ENCODE data around the gene LTK. TPM values are rescaled to one million over a fixed set of nuclear protein-coding genes. Genes with fewer than 3 reads are reported as not detected.
A peak's percentile ranks its signal among the peaks of the same experiment; 100 is the strongest.

LTK gene
- total RNA-seq, 1 donor from 2014 or later: 15.1 TPM

DNA sequence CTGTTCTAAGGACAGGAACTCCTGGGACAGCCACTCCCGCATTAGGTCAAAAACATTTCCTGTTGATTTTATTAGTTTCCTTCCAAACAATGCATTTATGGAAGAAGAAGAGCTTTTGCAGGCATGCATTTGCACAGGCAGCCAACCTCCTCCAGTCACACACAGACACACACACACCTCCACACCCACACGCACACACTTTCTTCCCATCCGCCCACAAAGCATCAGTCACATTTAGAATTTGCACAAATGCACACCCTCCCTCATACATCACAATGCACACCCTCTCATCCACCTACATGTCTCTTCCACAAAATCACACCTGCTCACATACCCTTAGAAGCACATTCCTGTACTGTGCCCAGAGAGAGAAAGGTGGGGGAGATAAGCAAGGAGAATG is 41.3 kb upstream of the LTK start:
- Histone ChIP-seq H3K36me3 (no peaks in the 10 kb centered on the region), H3K27me3 (no peaks in the 10 kb centered on the region), H3K4me3 (no peak overlapping the region), H3K9me3 (no peaks in the 10 kb centered on the region), H3K4me1 (peaks cover 24% of the 10 kb centered on the region), H3K27ac (peak overlapping the region; percentile 11)
- DNase-seq (no peak), ATAC-seq (no peak)
- intact Hi-C loops (cut with DNase I): no loop called here
- TF ChIP-seq, protein P1, sequence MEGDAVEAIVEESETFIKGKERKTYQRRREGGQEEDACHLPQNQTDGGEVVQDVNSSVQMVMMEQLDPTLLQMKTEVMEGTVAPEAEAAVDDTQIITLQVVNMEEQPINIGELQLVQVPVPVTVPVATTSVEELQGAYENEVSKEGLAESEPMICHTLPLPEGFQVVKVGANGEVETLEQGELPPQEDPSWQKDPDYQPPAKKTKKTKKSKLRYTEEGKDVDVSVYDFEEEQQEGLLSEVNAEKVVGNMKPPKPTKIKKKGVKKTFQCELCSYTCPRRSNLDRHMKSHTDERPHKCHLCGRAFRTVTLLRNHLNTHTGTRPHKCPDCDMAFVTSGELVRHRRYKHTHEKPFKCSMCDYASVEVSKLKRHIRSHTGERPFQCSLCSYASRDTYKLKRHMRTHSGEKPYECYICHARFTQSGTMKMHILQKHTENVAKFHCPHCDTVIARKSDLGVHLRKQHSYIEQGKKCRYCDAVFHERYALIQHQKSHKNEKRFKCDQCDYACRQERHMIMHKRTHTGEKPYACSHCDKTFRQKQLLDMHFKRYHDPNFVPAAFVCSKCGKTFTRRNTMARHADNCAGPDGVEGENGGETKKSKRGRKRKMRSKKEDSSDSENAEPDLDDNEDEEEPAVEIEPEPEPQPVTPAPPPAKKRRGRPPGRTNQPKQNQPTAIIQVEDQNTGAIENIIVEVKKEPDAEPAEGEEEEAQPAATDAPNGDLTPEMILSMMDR (IDR thresholded peaks at IDR 0.05): no peak

DNA sequence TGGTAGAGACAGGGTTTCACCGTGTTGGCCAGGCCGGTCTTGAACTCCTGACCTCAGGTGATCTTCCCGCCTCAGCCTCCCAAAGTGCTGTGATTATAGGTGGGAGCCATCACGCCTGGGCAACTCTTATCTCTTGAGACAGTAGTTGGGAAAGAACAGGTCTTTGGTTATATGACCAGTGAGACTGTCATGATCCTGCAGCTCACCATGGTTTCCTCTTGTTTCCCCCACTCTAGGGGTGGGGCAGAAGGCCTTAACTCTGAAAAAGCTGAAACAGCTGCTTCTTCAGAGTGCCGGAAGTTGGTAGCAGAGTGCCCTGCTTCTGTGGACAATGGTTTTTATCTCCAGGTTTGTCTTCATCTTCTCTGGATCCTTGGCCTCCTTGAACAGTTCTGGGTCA is 40.7 kb upstream of the LTK start:
- no peaks in the 10 kb centered on the region for H3K9me3 ChIP-seq
- no peak overlapping the region for H3K4me3 ChIP-seq
- peaks cover 19% of the 10 kb centered on the region for H3K4me1 ChIP-seq
- ATAC-seq (no peak), DNase-seq (no peak)
- no peaks in the 10 kb centered on the region for H3K27me3 ChIP-seq
- H3K36me3 ChIP-seq: no peaks in the 10 kb centered on the region
- H3K27ac ChIP-seq: peak overlapping the region; percentile 39
- TF ChIP-seq, protein P1 (IDR thresholded peaks at IDR 0.05): no peak
- intact Hi-C loops (cut with DNase I): no loop called here

DNA sequence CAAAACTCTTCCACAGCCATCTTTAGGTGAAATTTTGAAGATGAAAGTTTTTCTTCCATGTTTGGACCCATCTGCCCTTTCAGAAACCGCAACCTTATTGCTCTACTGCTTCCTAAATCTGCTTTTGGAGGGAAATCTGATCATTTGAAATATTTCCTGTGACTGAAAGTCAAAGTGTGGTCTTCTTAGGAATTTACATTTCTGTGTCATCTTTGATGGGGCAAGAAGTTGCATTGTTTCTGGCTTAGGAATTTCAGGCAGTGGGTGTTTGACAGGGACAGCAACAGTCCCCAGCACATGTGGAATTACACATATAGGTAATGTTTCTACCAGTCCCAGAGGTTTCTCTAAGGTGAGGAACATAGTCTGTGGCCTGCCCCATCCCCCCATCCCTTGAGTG is 40.1 kb upstream of the LTK start:
- TF ChIP-seq, protein P1 (IDR thresholded peaks at IDR 0.05): no peak
- H3K36me3 ChIP-seq: no peaks in the 10 kb centered on the region
- no peak for ATAC-seq
- peaks cover 19% of the 10 kb centered on the region for H3K4me1 ChIP-seq
- peak overlapping the region; percentile 39 for H3K27ac ChIP-seq
- no peak for DNase-seq
- no peaks in the 10 kb centered on the region for H3K9me3 ChIP-seq
- intact Hi-C loops (cut with DNase I): no loop called here
- H3K4me3 ChIP-seq: no peak overlapping the region
- H3K27me3 ChIP-seq: no peaks in the 10 kb centered on the region

DNA sequence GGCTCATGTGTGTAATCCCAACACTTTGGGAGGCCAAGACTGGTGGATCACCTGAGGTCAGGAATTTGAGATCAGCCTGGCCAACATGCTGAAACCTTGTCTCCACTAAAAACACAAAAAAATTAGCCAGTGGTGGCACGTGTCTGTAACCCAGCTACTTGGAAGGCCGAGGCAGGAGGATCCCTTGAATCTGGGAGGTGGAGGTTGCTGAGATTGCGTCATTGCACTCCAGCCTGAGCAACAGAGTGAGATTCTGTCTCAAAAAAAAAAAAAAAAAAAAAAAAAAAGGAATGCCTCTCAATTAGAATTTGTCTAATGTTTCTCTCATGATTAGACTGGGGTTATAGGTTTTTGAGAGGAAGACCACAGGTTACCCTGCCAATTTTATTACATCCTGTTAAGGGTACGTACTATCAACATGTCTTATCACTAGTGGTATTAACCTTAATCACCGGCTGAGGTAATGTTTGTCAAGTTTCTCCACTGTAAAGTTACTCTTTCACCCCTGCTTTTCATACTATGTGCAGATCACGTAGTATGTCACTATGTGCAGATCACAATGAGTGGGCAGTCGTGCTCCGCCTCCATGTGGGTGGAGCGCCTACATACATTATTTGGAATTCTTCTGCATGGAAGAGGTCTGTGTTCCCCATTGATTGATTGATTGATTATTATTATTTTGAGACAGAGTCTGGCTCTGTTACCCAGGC is 36.6 kb upstream of the LTK start:
- H3K36me3 ChIP-seq: no peaks in the 10 kb centered on the region
- intact Hi-C loops (cut with DNase I): no loop called here
- DNase-seq (no peak), ATAC-seq (no peak)
- H3K9me3 ChIP-seq: no peaks in the 10 kb centered on the region
- H3K4me3 ChIP-seq: no peak overlapping the region
- H3K27ac ChIP-seq: no peak overlapping the region
- TF ChIP-seq, protein P1 (IDR thresholded peaks at IDR 0.05): no peak
- H3K4me1 ChIP-seq: no peaks in the 10 kb centered on the region
- no peaks in the 10 kb centered on the region for H3K27me3 ChIP-seq

DNA sequence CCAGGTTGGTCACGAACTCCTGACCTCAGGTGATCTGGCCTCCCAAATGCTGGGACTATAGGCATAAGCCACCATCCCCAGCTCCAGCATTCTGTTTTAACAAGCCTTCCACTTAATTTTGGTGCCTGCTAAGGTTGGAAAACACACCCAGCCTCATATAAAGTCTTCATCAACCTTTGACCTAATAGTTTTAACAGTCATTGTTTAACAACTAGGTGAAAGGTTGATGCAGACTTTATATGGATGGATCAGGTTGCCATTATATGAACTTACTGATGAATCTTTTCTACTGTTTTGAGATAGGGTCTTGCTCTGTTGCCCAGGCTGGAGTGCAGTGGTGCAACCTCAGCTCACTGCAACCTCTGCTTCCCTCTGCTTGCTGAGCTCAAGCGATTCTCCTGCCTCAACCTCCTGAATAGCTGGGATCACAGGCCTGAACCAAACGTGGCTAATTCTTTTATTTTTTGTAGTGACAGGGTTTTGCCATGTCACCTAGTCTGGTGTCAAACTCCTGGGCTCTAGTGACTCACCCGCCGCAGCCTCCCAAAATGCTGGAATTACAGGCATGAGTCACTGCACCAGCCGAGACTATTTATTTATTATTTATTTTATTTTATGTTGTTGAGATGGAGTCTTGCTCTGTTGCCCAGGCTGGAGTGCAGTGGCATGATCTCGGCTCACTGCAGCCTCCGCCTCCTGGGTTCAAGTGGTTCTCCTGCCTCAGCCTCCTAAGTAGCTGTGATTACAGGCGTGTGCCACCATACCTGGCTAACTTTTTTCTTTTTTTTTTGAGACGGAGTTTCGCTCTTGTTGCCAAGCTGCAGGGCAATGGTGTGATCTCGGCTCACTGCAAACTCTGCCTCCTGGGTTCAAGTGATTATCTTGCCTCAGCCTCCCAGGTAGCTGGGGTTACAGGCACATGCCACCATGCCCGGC is 33.5 kb upstream of the LTK start:
- intact Hi-C loops (cut with DNase I): no loop called here

More for the DNA sequence above, 33.5 kb upstream of the LTK start:
- Histone ChIP-seq H3K4me3 (no peak overlapping the region), H3K9me3 (no peaks in the 10 kb centered on the region), H3K36me3 (no peaks in the 10 kb centered on the region), H3K27me3 (no peaks in the 10 kb centered on the region), H3K27ac (no peak overlapping the region), H3K4me1 (peaks cover 5% of the 10 kb centered on the region)
- no peak for ATAC-seq
- TF ChIP-seq, protein P1 (IDR thresholded peaks at IDR 0.05): no peak
- no peak for DNase-seq
